K562 (cell line): Measurements from ENCODE around the gene DYNLL1. TPM values are rescaled to one million over a fixed set of nuclear protein-coding genes. Genes with fewer than 3 reads are reported as not detected.
"Not testable (repeated sequence)": the region's sequence is repeated elsewhere in the genome, so short reads cannot be mapped to it uniquely, and the experiment has no call there.

Experiments
- ADNP ChIP-seq: fragments of 200-800 bp; sonication (Bioruptor generic); IDR thresholded peaks from 2 replicates; pipeline ENCODE4 v1.6.1; 2016; ENCODE audit warnings: missing genetic modification characterization, missing compliant biosample characterization
- ARID1B ChIP-seq: fragments of 450-650 bp; IDR thresholded peaks from 2 replicates; pipeline ENCODE4 v1.6.1; 2016; ENCODE audit warnings: antibody characterized with exemption, mild to moderate bottlenecking, inconsistent platforms
- CTBP1 ChIP-seq: fragments of 450-650 bp; IDR thresholded peaks from 2 replicates; pipeline ENCODE4 v1.6.1; 2016; ENCODE audit warnings: borderline replicate concordance
- FOXA3 ChIP-seq, 2 experiments: fragments of 450-650 bp in 1 of 2; sonication (generic) in 1 of 2; formaldehyde crosslinking; IDR thresholded peaks in 1 of 2; conservative IDR thresholded peaks in 1 of 2; 2 replicates each; pipeline versions ENCODE4 v1.4.0 to v1.8.0; 2020 to 2022; ENCODE audit warnings: mild to moderate bottlenecking in 2 of 2, missing genetic modification reagents in 1 of 2
- JUND ChIP-seq, 2 experiments: IDR thresholded peaks; 2 replicates in 1 of 2; 3 replicates in 1 of 2; pipeline ENCODE4 v1.6.1; 2011; ENCODE audit warnings: borderline replicate concordance in 2 of 2, low read depth in 2 of 2, low read length in 2 of 2, improper control_type of control experiment in 1 of 2, missing biosample characterization in 1 of 2, missing genetic modification characterization in 1 of 2, missing genetic modification reagents in 1 of 2
- KLF16 ChIP-seq: IDR thresholded peaks from 2 replicates; pipeline ENCODE4 v1.6.1; 2016; ENCODE audit warnings: antibody characterized with exemption
- MITF ChIP-seq: IDR thresholded peaks from 2 replicates; pipeline ENCODE4 v1.6.1; 2014; ENCODE audit warnings: antibody characterized with exemption
- MYNN ChIP-seq, 2 experiments: sonication (generic); formaldehyde crosslinking in 1 of 2; IDR thresholded peaks; 2 replicates each; pipeline versions ENCODE4 v1.5.0 to v1.6.1; 2016 to 2020; ENCODE audit warnings: antibody characterized with exemption in 1 of 2, missing genetic modification reagents in 1 of 2
- NR2C2 ChIP-seq, 2 experiments: fragments of 200-800 bp in 1 of 2; sonication (Bioruptor generic) in 1 of 2; sonication (generic) in 1 of 2; formaldehyde crosslinking in 1 of 2; IDR thresholded peaks; 2 replicates each; pipeline versions ENCODE4 v1.6.1 to v1.8.0; 2016 to 2022; ENCODE audit warnings: mild to moderate bottlenecking in 1 of 2, missing compliant biosample characterization in 1 of 2, missing genetic modification characterization in 1 of 2, missing genetic modification reagents in 1 of 2
- PBX2 ChIP-seq, 2 experiments: IDR thresholded peaks in 1 of 2; conservative IDR thresholded peaks in 1 of 2; 2 replicates each; pipeline ENCODE4 v1.6.1; 2016; ENCODE audit warnings: low read depth in 2 of 2, mild to moderate bottlenecking in 1 of 2, missing compliant biosample characterization in 1 of 2, missing genetic modification characterization in 1 of 2, moderate library complexity in 1 of 2
- PKNOX1 ChIP-seq: fragments of 450-650 bp; IDR thresholded peaks from 2 replicates; pipeline ENCODE4 v1.6.1; 2016
- RFX1 ChIP-seq: fragments of 450-650 bp; IDR thresholded peaks from 2 replicates; pipeline ENCODE4 v1.6.1; 2016; ENCODE audit warnings: mild to moderate bottlenecking, moderate library complexity
- SOX6 ChIP-seq: fragments of 450-650 bp; IDR thresholded peaks from 2 replicates; pipeline ENCODE4 v1.6.1; 2014; ENCODE audit warnings: mild to moderate bottlenecking
- STAT5A ChIP-seq: IDR thresholded peaks from 2 replicates; pipeline ENCODE4 v1.6.1; 2012; ENCODE audit warnings: low read length, inconsistent platforms, borderline replicate concordance
- USF1 ChIP-seq: sonication (generic); formaldehyde crosslinking; IDR thresholded peaks from 2 replicates; pipeline ENCODE4 v1.9.0; 2022; ENCODE audit warnings: mild to moderate bottlenecking, missing genetic modification reagents
- polyA plus RNA-seq, 8 experiments: library from polyadenylated mRNA; depleted of rRNA in 4 of 8; stranded (reverse) in 5 of 8; unstranded in 3 of 8; fragments of >200 nt; fragmentation: Nextera tagmentation in 2 of 8; fragmentation: Illumina TruSeq in 1 of 8; extraction: Ambion mirVana in 2 of 8; extraction: Trizol in 1 of 8; gene quantifications; 2 replicates each; pipeline versions ENCODE4 v1.2.1 to v1.2.3, GENCODE V29; 2011 to 2014; ENCODE audit warnings: inconsistent platforms in 1 of 8, missing spikeins in 1 of 8
- total RNA-seq, 7 experiments: library from RNA; depleted of rRNA in 6 of 7; stranded (reverse); fragments of >200 nt in 6 of 7; fragmentation: Illumina TruSeq in 2 of 7; extraction: Trizol in 2 of 7; gene quantifications; 2 replicates each; pipeline versions ENCODE4 v1.2.1 to v1.2.3, GENCODE V29; 2011 to 2021; ENCODE audit warnings: low replicate concordance in 1 of 7

DYNLL1 gene
- total and polyA plus RNA-seq, 9 of the 15 experiments (the other 6 are each of a cell fraction or from before 2014, with no cell fraction given): 303 to 1,112 (median 468) TPM

GRCh38 chr12:120487552-120487951, 8.4 kb upstream of the DYNLL1 start (continued):
- TF ChIP-seq JUND (IDR thresholded peaks at IDR 0.05; ENCODE audit: borderline replicate concordance, low read depth, low read length) (peak; percentile 58; the same call in 1 of the 2 replicates), JUND (tag; IDR thresholded peaks at IDR 0.05; ENCODE audit: borderline replicate concordance, low read depth, low read length) (peak; percentile 16; the same call in 1 of the 3 replicates), SOX6 (0 out of 2 replicates have a peak, but pooled peaks have one; percentile 48), KLF16 (peak; percentile 70), PBX2 (tag; conservative IDR thresholded peaks at IDR 0.05; ENCODE audit: low read depth) (0 out of 2 replicates have a peak, but pooled peaks have one; percentile 13), ARID1B (peak; percentile 81), MITF (peak; percentile 73), NR2C2 (tag; IDR thresholded peaks at IDR 0.05) (0 out of 2 replicates have a peak, but pooled peaks have one; percentile 22), MYNN (IDR thresholded peaks at IDR 0.05) (0 out of 2 replicates have a peak, but pooled peaks have one; percentile 53), PKNOX1 (peak; percentile 44), USF1 (CRISPR knock-in tag) (peak; percentile 56; the same call in 1 of the 2 replicates), STAT5A (peak; percentile 60), CTBP1 (peak; percentile 34; the same call in 1 of the 2 replicates), FOXA3 (CRISPR knock-in tag; conservative IDR thresholded peaks at IDR 0.05 in 1 of 2, IDR thresholded peaks at IDR 0.05 in 1 of 2) (peak in 1 of 2 experiments; percentile 74; a peak in 1 of 4 replicates), RFX1 (peak; percentile 93), ADNP (0 out of 2 replicates have a peak, but pooled peaks have one; percentile 45)
- TF ChIP-seq PBX2 (CRISPR knock-in tag; IDR thresholded peaks at IDR 0.05; ENCODE audit: low read depth); NR2C2 (CRISPR knock-in tag; IDR thresholded peaks at IDR 0.05); MYNN (CRISPR knock-in tag; IDR thresholded peaks at IDR 0.05): not testable (repeated sequence)
